HAP-1 (cell line): ENCODE measurements around the gene TJP3.
A peak's percentile ranks its signal among the peaks of the same experiment; 100 is the strongest.

Experiments used
- DNase-seq, 2 experiments: peaks; one replicate each; pipeline ENCODE4 v3.0.0-alpha.2; 2016 to 2020; ENCODE audit warnings: low spot score in 2 of 2
- H3K27me3 ChIP-seq: fragments of 250-450 bp; sonication (Bioruptor Pico); 2 replicates; pipeline ENCODE4 v1.5.1; 2020; ENCODE audit warnings: low read depth, mild to moderate bottlenecking, moderate library complexity
- H3K36me3 ChIP-seq: fragments of 250-450 bp; sonication (Bioruptor Pico); replicated peaks from 2 replicates; pipeline ENCODE4 v1.5.1; 2020; ENCODE audit warnings: mild to moderate bottlenecking
- H3K4me1 ChIP-seq: fragments of 250-450 bp; sonication (Bioruptor Pico); 2 replicates; pipeline ENCODE4 v1.5.1; 2020; ENCODE audit warnings: mild to moderate bottlenecking
- H3K4me3 ChIP-seq: fragments of 250-450 bp; sonication (Bioruptor Pico); 2 replicates; pipeline ENCODE4 v1.5.1; 2020; ENCODE audit warnings: mild to moderate bottlenecking, moderate library complexity
- H3K9me3 ChIP-seq: fragments of 250-450 bp; sonication (Bioruptor Pico); 2 replicates; pipeline ENCODE4 v1.5.1; 2020; ENCODE audit warnings: mild to moderate bottlenecking, moderate library complexity
- in situ Hi-C: fragments of 300-500 bp; cut with MboI; formaldehyde crosslinking; loops from 3 replicates; pipeline ENCODE4 v1.14.3; 2020; ENCODE audit warnings: low sequenced_read_pairs, inconsistent platforms, mixed read lengths

The TJP3 gene

GRCh38 chr19:3785451-3785937 lies 77.3 kb downstream of the TJP3 start:
- H3K36me3 ChIP-seq: peaks cover 20% of the 10 kb centered on the region
- in situ Hi-C loops: no loop called here
- H3K4me3 ChIP-seq: peak overlapping the region; percentile 59
- DNase-seq: peak in 1 of 2 experiments; percentile 56
- peaks cover 18% of the 10 kb centered on the region for H3K9me3 ChIP-seq
- no peaks in the 10 kb centered on the region for H3K4me1 ChIP-seq
- H3K27me3 ChIP-seq: no peaks in the 10 kb centered on the region

DNA sequence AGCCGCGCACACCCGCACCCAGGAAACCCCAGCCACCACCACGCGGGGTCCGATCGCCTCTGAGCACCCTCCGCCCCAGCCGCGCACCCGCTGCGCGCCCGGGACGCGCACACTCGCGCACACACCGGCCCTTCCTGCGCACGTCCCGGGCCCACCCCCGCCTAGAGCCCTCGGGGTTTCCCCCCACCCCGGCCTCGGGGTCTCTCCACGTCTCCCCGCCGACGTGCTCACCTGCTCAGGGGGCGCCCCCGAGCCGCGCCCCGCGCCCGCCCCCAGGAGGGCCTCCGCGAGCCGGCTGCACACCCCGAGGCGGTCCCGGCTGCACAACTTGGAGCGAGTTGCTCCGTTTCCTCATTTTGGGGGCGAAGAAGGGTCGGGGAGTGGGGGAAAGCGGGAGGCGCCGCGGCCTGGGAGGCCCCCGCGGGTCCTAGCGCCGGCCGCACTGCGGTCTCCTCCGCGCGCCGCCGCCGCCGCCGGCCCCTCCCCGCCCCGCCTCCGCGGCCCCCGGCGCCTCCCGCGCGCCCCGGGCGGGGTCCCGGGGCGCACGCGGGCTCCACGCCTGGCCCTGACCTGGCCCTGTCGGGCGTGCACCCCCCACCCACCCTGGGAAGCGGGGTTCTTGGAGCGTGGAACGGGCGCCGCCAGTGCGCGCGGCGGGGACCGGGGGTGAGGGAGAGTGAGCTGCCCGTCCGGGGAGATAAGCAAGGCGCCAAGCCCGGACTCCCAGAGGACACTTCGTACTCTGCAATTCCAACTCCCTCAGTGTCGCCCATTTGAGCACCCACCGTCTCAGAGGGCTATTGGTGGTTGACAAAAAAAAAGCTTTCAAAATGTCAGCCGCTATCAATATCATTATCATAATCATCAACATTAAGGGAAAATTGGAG lies 78.0 kb downstream of the TJP3 start, which contains the start of gene MATK:
Gene MATK (minus strand): TSS at position 444 of the 887 bp plus-strand sequence. CDS start 1,246 bp downstream, outside the sequence.
- Histone ChIP-seq H3K36me3 (peaks cover 20% of the 10 kb centered on the region), H3K27me3 (no peaks in the 10 kb centered on the region), H3K4me1 (no peaks in the 10 kb centered on the region), H3K4me3 (peak within 1 kb of the TSS; percentile 59), H3K9me3 (peaks cover 15% of the 10 kb centered on the region)
- in situ Hi-C loops: no loop called here
- DNase-seq: peak; percentile 23 to 56

- in situ Hi-C loops: no loop called here
- no peaks in the 10 kb centered on the region for H3K27me3 ChIP-seq
- no peaks in the 10 kb centered on the region for H3K4me1 ChIP-seq
- DNase-seq: no peak
- no peaks in the 10 kb centered on the region for H3K9me3 ChIP-seq
- H3K4me3 ChIP-seq: no peak overlapping the region
- peaks cover 1% of the 10 kb centered on the region for H3K36me3 ChIP-seq
Measured at GRCh38 chr19:3788996-3789778, 81.0 kb downstream of the TJP3 start.

DNA sequence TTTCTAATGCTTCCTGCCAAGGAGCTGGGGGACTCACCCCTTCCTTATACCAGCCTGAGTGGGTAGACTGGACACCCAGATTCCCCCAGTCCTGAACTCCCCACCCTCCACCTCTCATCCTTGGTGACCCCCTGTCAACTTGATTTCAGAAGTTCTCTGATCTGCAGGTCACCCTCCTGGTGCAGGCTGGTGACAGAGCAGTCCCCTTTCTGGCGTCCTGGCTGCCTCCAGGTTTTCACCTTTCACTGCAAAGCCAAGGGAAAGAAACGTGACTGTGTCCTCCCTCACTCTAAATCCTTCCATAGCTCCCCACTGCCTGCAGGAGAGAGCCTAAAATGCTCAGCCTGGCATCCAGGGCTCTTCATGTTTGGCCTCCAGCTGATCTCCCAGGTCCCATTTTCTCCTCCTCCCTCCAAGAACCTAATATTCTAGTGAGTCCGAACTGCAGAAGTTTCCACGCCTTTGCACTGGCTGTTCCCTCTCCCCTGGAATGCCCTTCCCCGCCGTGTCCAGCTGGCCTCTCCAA lies 82.1 kb downstream of the TJP3 start:
- H3K4me3 ChIP-seq: no peak overlapping the region
- in situ Hi-C loops: no loop called here
- peaks cover under 1% of the 10 kb centered on the region; the same call in 1 of the 2 replicates for H3K9me3 ChIP-seq
- H3K36me3 ChIP-seq: no peaks in the 10 kb centered on the region
- no peaks in the 10 kb centered on the region for H3K27me3 ChIP-seq
- H3K4me1 ChIP-seq: no peaks in the 10 kb centered on the region
- DNase-seq: no peak

DNA sequence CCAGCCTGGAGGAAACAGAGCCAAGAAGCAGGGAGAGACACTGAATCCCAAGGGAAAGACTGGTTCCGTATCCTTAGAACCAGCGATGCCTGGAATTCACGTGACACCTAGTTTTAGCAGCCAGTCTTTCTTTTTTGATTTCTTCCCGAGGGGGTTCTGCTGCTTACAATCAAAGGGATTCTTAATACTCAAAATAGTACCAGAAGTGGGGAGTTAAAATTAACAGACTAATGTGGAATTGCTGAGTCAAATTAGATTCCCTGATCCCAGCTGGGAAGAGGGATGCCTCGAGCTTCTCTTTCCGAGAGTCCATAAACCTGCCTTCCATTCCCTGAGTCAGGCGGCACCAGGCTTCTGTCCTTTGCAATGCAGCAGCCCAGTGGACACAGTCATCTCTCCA lies 82.8 kb downstream of the TJP3 start:
- no peaks in the 10 kb centered on the region for H3K4me1 ChIP-seq
- H3K27me3 ChIP-seq: no peaks in the 10 kb centered on the region
- no peaks in the 10 kb centered on the region for H3K36me3 ChIP-seq
- no peak for DNase-seq
- in situ Hi-C loops: no loop called here
- H3K9me3 ChIP-seq: peaks cover 4% of the 10 kb centered on the region; the same call in 1 of the 2 replicates
- H3K4me3 ChIP-seq: no peak overlapping the region

GRCh38 chr19:3792114-3792513 lies 83.9 kb downstream of the TJP3 start:
- H3K4me1 ChIP-seq: no peaks in the 10 kb centered on the region
- peaks cover 8% of the 10 kb centered on the region; the same call in 1 of the 2 replicates for H3K9me3 ChIP-seq
- in situ Hi-C loops: no loop called here
- H3K36me3 ChIP-seq: no peaks in the 10 kb centered on the region
- no peak for DNase-seq
- no peaks in the 10 kb centered on the region for H3K27me3 ChIP-seq
- no peak overlapping the region for H3K4me3 ChIP-seq

DNA sequence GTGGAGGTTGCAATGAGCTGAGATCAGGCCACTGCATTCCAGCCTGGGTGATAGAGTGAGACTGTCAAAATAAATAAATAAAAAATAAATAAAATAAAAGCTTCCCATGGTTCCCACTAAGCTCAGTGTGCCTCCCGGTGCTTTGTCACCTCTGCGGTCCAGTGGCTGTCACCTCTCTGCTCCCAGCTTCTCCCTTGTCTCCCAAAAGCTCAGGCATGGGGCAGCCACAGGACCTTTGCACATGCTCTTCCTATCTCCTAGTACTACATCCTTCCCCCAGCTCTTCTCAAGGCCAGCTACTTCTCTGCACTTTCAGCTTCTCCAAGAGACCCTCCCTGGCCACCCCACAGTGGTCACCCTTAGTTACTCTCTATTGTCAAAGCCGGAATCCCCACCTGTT lies 85.6 kb downstream of the TJP3 start:
- Histone ChIP-seq H3K27me3 (no peaks in the 10 kb centered on the region), H3K4me1 (no peaks in the 10 kb centered on the region), H3K4me3 (no peak overlapping the region), H3K9me3 (peaks cover 8% of the 10 kb centered on the region; the same call in 1 of the 2 replicates), H3K36me3 (no peaks in the 10 kb centered on the region)
- no peak for DNase-seq
- in situ Hi-C loops: no loop called here

- no peaks in the 10 kb centered on the region for H3K36me3 ChIP-seq
- H3K27me3 ChIP-seq: peaks cover 13% of the 10 kb centered on the region
- no peak for DNase-seq
- H3K9me3 ChIP-seq: peaks cover 8% of the 10 kb centered on the region; the same call in 1 of the 2 replicates
- in situ Hi-C loops: no loop called here
- no peak overlapping the region for H3K4me3 ChIP-seq
- H3K4me1 ChIP-seq: no peaks in the 10 kb centered on the region
Measured at GRCh38 chr19:3796358-3796757, 88.2 kb downstream of the TJP3 start.

DNA sequence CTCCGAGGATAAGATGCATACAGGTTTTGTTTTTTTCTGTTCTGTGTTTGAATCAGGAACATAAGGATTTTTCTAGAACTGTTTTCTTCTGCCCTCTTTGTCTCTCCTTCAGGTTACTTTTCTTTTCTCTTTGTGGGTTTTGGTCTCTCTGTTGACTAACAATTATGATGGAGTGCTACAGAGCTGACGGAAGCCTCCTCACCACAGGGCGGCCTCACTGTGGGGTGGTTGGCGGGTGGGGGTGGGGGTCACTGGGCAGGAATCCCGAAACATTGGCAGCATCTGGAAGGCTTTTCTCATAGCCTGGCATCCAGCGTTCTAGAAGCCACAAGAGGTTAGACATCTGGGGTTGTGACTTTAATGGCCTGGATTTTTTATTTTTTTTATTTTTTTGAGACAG lies 90.0 kb downstream of the TJP3 start:
- in situ Hi-C loops: no loop called here
- Histone ChIP-seq H3K36me3 (no peaks in the 10 kb centered on the region), H3K4me3 (no peak overlapping the region), H3K27me3 (peaks cover 19% of the 10 kb centered on the region), H3K9me3 (peaks cover 8% of the 10 kb centered on the region; the same call in 1 of the 2 replicates), H3K4me1 (no peaks in the 10 kb centered on the region)
- no peak for DNase-seq
